B cell (primary cell): ENCODE data around the gene MESD. TPM values are rescaled to one million over a fixed set of nuclear protein-coding genes. Genes with fewer than 3 reads are reported as not detected.

Experiments used
- ATAC-seq: fragments of 200-7000 bp; cut with Tn5 transposase; one replicate; pipeline ENCODE4 v1.10.0; 2021; ENCODE audit warnings: low read depth, mild to moderate bottlenecking, moderate number of reproducible peaks, moderate library complexity
- CTCF ChIA-PET: fragments of 350-600 bp; sonication (Branson Sonifier 250); formaldehyde crosslinking; loops from one replicate; lab custom pipeline; 2021; ENCODE audit warnings: antibody characterized with exemption, inconsistent platforms; lab: Charles Lee
- POLR2A ChIA-PET: fragments of 350-600 bp; sonication (Branson Sonifier 250); formaldehyde crosslinking; loops from one replicate; lab custom pipeline; 2021; ENCODE audit warnings: antibody characterized with exemption; lab: Charles Lee
- DNase-seq: peaks from one replicate; pipeline ENCODE4 v3.0.0; 2013
- H2AFZ ChIP-seq: 2 replicates; pipeline ENCODE4 v1.6.1; 2012; ENCODE audit warnings: mild to moderate bottlenecking, low read depth, low read length; ENCODE audit not compliant: insufficient read depth, poor library complexity, severe bottlenecking
- H3K27ac ChIP-seq, 2 donors: 1 replicate in 1 of 2; 2 replicates in 1 of 2; pipeline ENCODE4 v1.5.1; 2012 to 2013; ENCODE audit warnings: low read length in 2 of 2, mild to moderate bottlenecking in 2 of 2, moderate library complexity in 1 of 2
- H3K27me3 ChIP-seq, 4 experiments: fragments of 200-600 bp in 1 of 4; sonication (generic) in 1 of 4; replicated peaks in 1 of 4; 1 replicate in 2 of 4; 2 replicates in 2 of 4; pipeline versions ENCODE4 v1.6.1 to v1.7.0; 2013 to 2016; ENCODE audit warnings: low read length in 3 of 4, mild to moderate bottlenecking in 2 of 4, mixed read lengths in 1 of 4, moderate library complexity in 1 of 4; ENCODE audit not compliant: insufficient read depth in 4 of 4, control insufficient read depth in 3 of 4; ENCODE audit errors: control extremely low read depth in 1 of 4
- H3K36me3 ChIP-seq, 2 experiments: replicated peaks in 1 of 2; 1 replicate in 1 of 2; 2 replicates in 1 of 2; pipeline versions ENCODE4 v1.6.1 to v1.7.1; 2013; ENCODE audit warnings: low read length in 1 of 2; ENCODE audit not compliant: insufficient read depth in 2 of 2, control insufficient read depth in 1 of 2; ENCODE audit errors: control extremely low read depth in 1 of 2, extremely low read depth in 1 of 2
- H3K4me1 ChIP-seq, 2 donors: fragments of 200-600 bp in 1 of 2; sonication (generic) in 1 of 2; 1 replicate in 1 of 2; 2 replicates in 1 of 2; pipeline versions ENCODE4 v1.5.1 to v1.6.1; 2013 to 2017; ENCODE audit warnings: low read length in 2 of 2; ENCODE audit not compliant: control insufficient read depth in 2 of 2, insufficient read depth in 2 of 2
- H3K4me2 ChIP-seq: replicated peaks from 2 replicates; pipeline ENCODE3; 2012; ENCODE audit warnings: mild to moderate bottlenecking, low read depth, low read length; ENCODE audit not compliant: poor library complexity, severe bottlenecking
- H3K4me3 ChIP-seq, 5 experiments: fragments of 200-600 bp in 1 of 5; sonication (generic) in 1 of 5; 1 replicate in 3 of 5; 2 replicates in 2 of 5; pipeline versions ENCODE4 v1.5.1 to v1.7.0; 2011 to 2016; ENCODE audit warnings: low read length in 4 of 5, mild to moderate bottlenecking in 4 of 5, low read depth in 2 of 5, control low read depth in 1 of 5, moderate library complexity in 1 of 5; ENCODE audit not compliant: insufficient read depth in 1 of 5; ENCODE audit errors: control extremely low read depth in 1 of 5, extremely low read depth in 1 of 5
- H3K79me2 ChIP-seq: fragments of 200-600 bp; sonication (generic); one replicate; pipeline ENCODE4 v1.6.0; 2016; ENCODE audit warnings: low read length; ENCODE audit not compliant: control insufficient read depth, insufficient read depth
- H3K9ac ChIP-seq: fragments of 200-600 bp; sonication (generic); 2 replicates; pipeline ENCODE4 v1.6.1; 2017; ENCODE audit warnings: mild to moderate bottlenecking, low read length, moderate library complexity
- H3K9me3 ChIP-seq, 3 donors: one replicate each; pipeline versions ENCODE4 v1.6.1 to v1.7.1; 2013; ENCODE audit warnings: low read length in 2 of 3; ENCODE audit not compliant: control insufficient read depth in 2 of 3, insufficient read depth in 1 of 3; ENCODE audit errors: control extremely low read depth in 1 of 3
- H4K20me1 ChIP-seq: 2 replicates; pipeline ENCODE4 v1.6.0; 2012; ENCODE audit warnings: mild to moderate bottlenecking, low read length; ENCODE audit not compliant: insufficient read depth, control insufficient read depth, poor library complexity, severe bottlenecking
- H3K27ac Mint-ChIP-seq: one replicate; pipeline ENCODE4 v1.8.0; 2021; ENCODE audit warnings: mixed read lengths
- H3K27me3 Mint-ChIP-seq: one replicate; pipeline ENCODE4 v1.8.0; 2021; ENCODE audit warnings: mixed read lengths
- H3K4me1 Mint-ChIP-seq: one replicate; pipeline ENCODE4 v1.8.0; 2021; ENCODE audit warnings: mixed read lengths
- H3K4me3 Mint-ChIP-seq: one replicate; pipeline ENCODE4 v1.8.0; 2021; ENCODE audit warnings: mixed read lengths
- H3K9me3 Mint-ChIP-seq: one replicate; pipeline ENCODE4 v1.8.0; 2022; ENCODE audit warnings: mixed read lengths; ENCODE audit not compliant: insufficient read depth
- EZH2 ChIP-seq: IDR thresholded peaks from 2 replicates; pipeline ENCODE4 v1.6.1; 2012; ENCODE audit warnings: borderline replicate concordance, low read depth, mild to moderate bottlenecking, moderate library complexity, low read length; ENCODE audit not compliant: insufficient read depth, poor library complexity, severe bottlenecking
- WGBS: methylation state at CpG from one replicate; pipeline ENCODE4 v1.1.5; 2013; ENCODE audit warnings: missing lambda C conversion rate; ENCODE audit not compliant: insufficient coverage; 5-methylcytosine and 5-hydroxymethylcytosine counted together
- intact Hi-C: fragments of 100-400 bp; cut with micrococcal nuclease; formaldehyde crosslinking; loops from one replicate; pipeline ENCODE4 v1.10.0; 2022
- polyA plus RNA-seq: library from polyadenylated mRNA; depleted of rRNA; stranded (reverse); fragments of >200 nt; gene quantifications from 2 replicates; pipeline ENCODE4 v1.2.3, GENCODE V29; 2012
- total RNA-seq, 2 donors: library from RNA; stranded (reverse); fragments of 120-200 nt in 1 of 2; gene quantifications; 1 replicate in 1 of 2; 2 replicates in 1 of 2; pipeline versions ENCODE4 v1.2.3 to v1.2.4, GENCODE V29; 2013 to 2022
- TF ChIP-seq, protein P1 (sequence below): fragments of 200-600 bp; IDR thresholded peaks from one replicate; pipeline ENCODE4 v1.8.0; 2022; ENCODE audit warnings: antibody characterized with exemption, mild to moderate bottlenecking

MESD gene
- total and polyA plus RNA-seq, 2 donors (not counting 1 experiment from before 2014, with no cell fraction given) = 7.9 to 35.3 TPM

DNA sequence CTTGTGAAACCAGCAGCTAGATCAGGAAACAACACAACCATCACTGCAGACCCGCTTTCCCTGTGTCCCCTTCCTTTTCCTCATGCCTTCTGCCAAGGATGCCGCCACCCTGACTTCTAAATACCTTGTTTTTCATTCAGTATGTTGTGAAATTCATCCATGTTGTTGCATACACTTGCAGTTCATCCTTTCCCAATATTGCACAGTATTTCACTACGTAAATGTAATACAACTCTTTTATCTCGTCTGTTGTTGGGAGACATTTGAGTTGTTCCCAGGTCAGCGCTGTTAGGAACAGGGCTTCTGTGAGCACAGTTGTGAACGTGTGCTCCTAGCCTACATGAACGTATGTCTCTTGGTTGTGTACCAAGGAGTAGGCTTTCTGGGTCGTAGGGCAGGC lies 35.3 kb upstream of the MESD start:
- Histone ChIP-seq H3K27ac (no peak overlapping the region), H3K9ac (no peak overlapping the region), H3K9me3 (no peaks in the 10 kb centered on the region), H3K4me3 (no peak overlapping the region), H3K4me2 (no peak overlapping the region), H4K20me1 (peaks cover 5% of the 10 kb centered on the region), H3K27me3 (no peaks in the 10 kb centered on the region), H3K79me2 (peaks cover 25% of the 10 kb centered on the region), H3K36me3 (no peaks in the 10 kb centered on the region), H3K4me1 (peaks cover 14 to 16% of the 10 kb centered on the region in 2 donors), H2AFZ (no peak overlapping the region)
- H3K27ac Mint-ChIP-seq = no peak overlapping the region
- peaks cover 22% of the 10 kb centered on the region for H3K4me1 Mint-ChIP-seq
- ATAC-seq = no peak
- no peak overlapping the region for H3K4me3 Mint-ChIP-seq
- no peak for TF ChIP-seq EZH2
- TF ChIP-seq, protein P1, sequence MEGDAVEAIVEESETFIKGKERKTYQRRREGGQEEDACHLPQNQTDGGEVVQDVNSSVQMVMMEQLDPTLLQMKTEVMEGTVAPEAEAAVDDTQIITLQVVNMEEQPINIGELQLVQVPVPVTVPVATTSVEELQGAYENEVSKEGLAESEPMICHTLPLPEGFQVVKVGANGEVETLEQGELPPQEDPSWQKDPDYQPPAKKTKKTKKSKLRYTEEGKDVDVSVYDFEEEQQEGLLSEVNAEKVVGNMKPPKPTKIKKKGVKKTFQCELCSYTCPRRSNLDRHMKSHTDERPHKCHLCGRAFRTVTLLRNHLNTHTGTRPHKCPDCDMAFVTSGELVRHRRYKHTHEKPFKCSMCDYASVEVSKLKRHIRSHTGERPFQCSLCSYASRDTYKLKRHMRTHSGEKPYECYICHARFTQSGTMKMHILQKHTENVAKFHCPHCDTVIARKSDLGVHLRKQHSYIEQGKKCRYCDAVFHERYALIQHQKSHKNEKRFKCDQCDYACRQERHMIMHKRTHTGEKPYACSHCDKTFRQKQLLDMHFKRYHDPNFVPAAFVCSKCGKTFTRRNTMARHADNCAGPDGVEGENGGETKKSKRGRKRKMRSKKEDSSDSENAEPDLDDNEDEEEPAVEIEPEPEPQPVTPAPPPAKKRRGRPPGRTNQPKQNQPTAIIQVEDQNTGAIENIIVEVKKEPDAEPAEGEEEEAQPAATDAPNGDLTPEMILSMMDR = no peak
- intact Hi-C loops = no loop called here
- no peaks in the 10 kb centered on the region for H3K27me3 Mint-ChIP-seq
- ChIA-PET CTCF (no interaction called here), POLR2A (no interaction called here)
- no peak for DNase-seq
- WGBS = 92% methylated on average over 6 of the region's 8 CpGs
- no peaks in the 10 kb centered on the region for H3K9me3 Mint-ChIP-seq

DNA sequence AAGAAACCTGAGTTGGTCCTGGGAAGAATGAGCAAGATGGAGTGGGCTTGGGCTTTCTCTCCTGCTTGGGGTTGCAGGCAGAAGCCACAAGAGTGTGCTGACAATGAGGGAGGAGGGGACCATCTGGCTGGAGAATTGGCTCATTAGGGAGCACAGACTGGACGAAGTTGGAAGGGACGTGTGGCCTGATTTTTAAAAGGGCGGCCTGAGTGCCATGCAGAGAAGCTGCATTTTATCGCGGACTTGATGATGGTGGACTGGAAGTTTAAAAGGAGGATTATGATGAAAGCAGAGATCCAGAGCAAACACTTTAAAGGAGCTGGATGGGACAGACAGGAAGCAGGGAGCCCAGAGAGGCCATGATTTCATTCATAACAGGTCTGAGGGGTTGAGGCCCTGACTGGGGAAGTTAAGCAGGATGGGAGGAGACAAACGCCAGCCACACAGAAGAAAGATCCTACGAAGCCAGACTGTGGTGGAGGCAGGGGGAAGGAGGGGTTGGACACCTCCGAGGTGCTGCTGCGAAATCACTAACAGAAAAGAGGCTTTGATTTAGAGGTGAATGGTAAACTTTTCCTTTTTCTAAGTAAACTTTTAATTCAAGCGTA lies 34.8 kb upstream of the MESD start:
- no peak overlapping the region for H3K4me2 ChIP-seq
- no peak overlapping the region for H3K4me3 Mint-ChIP-seq
- H2AFZ ChIP-seq = no peak overlapping the region
- no peak overlapping the region for H3K27ac Mint-ChIP-seq
- no peak overlapping the region for H3K9ac ChIP-seq
- H4K20me1 ChIP-seq = peaks cover 5% of the 10 kb centered on the region
- no peaks in the 10 kb centered on the region for H3K9me3 ChIP-seq
- ChIA-PET POLR2A (no interaction called here), CTCF (interaction anchor here (1.0 to 1.3 kb wide), 2 partner anchors 79 to 82 kb away, joined by 3 read pairs; no protein-coding TSS in a partner anchor)
- H3K36me3 ChIP-seq = no peaks in the 10 kb centered on the region
- no peak overlapping the region for H3K27ac ChIP-seq
- no peaks in the 10 kb centered on the region for H3K9me3 Mint-ChIP-seq
- no peak overlapping the region for H3K4me3 ChIP-seq
- H3K4me1 ChIP-seq = peaks cover 11 to 14% of the 10 kb centered on the region in 2 donors
- TF ChIP-seq, protein P1 = no peak
- no peak for TF ChIP-seq EZH2
- WGBS = 88% methylated on average over 7 of the region's 10 CpGs
- peaks cover 16% of the 10 kb centered on the region for H3K4me1 Mint-ChIP-seq
- no peaks in the 10 kb centered on the region for H3K27me3 Mint-ChIP-seq
- intact Hi-C loops = no loop called here
- H3K27me3 ChIP-seq = no peaks in the 10 kb centered on the region
- ATAC-seq = no peak
- H3K79me2 ChIP-seq = peaks cover 27% of the 10 kb centered on the region
- no peak for DNase-seq
